Activated CD8-positive, alpha-beta memory T cell treated with anti-CD3 and anti-CD28 coated beads, Interleukin-2, amount 10 ng/mL, durations not matched to agents 7 days and 5 days (primary cell): ENCODE measurements around the gene NEGR1. TPM values are rescaled to one million over a fixed set of nuclear protein-coding genes. Genes with fewer than 3 reads are reported as not detected.

ENCODE experiments used
- ATAC-seq: fragments of 150-1000 bp; cut with Tn5 transposase; one replicate; pipeline ENCODE4 v1.10.0; 2021; ENCODE audit warnings: moderate library complexity
- CTCF ChIA-PET: fragments of 350-600 bp; sonication (Branson Sonifier 250); formaldehyde crosslinking; loops from one replicate; lab custom pipeline; 2021; ENCODE audit warnings: antibody characterized with exemption; lab: Charles Lee
- DNase-seq: peaks from one replicate; pipeline ENCODE4 v3.0.0-alpha.2; 2020
- H3K27ac Mint-ChIP-seq: one replicate; pipeline ENCODE4 v1.8.0; 2021; ENCODE audit warnings: mild to moderate bottlenecking, mixed read lengths
- H3K27me3 Mint-ChIP-seq: one replicate; pipeline ENCODE4 v1.8.0; 2021; ENCODE audit warnings: mixed read lengths
- H3K36me3 Mint-ChIP-seq: one replicate; pipeline ENCODE4 v1.8.0; 2021; ENCODE audit warnings: mild to moderate bottlenecking, mixed read lengths
- H3K4me1 Mint-ChIP-seq: one replicate; pipeline ENCODE4 v1.8.0; 2021; ENCODE audit warnings: mixed read lengths
- H3K4me3 Mint-ChIP-seq: one replicate; pipeline ENCODE4 v1.8.0; 2021; ENCODE audit warnings: mild to moderate bottlenecking, moderate library complexity, mixed read lengths
- H3K9me3 Mint-ChIP-seq: one replicate; pipeline ENCODE4 v1.8.0; 2022; ENCODE audit warnings: low read depth, mixed read lengths
- total RNA-seq, 2 experiments: library from RNA; stranded (reverse); gene quantifications; one replicate each; pipeline ENCODE4 v1.2.3, GENCODE V29; 2021

NEGR1 gene
- total RNA-seq, 2 experiments from 2014 or later: not detected

- no peak overlapping the region for H3K4me3 Mint-ChIP-seq
- CTCF ChIA-PET: no interaction called here
- ATAC-seq: no peak
- H3K27me3 Mint-ChIP-seq: no peaks in the 10 kb centered on the region
- no peak for DNase-seq
- no peak overlapping the region for H3K27ac Mint-ChIP-seq
- H3K9me3 Mint-ChIP-seq: no peaks in the 10 kb centered on the region
- H3K36me3 Mint-ChIP-seq: no peaks in the 10 kb centered on the region
- no peaks in the 10 kb centered on the region for H3K4me1 Mint-ChIP-seq
Observed at GRCh38 chr1:71586030-71586429, 696.3 kb downstream of the NEGR1 start.

GRCh38 chr1:71583756-71584155, 698.6 kb downstream of the NEGR1 start:
- Mint-ChIP-seq H3K4me3 (no peak overlapping the region), H3K36me3 (no peaks in the 10 kb centered on the region), H3K4me1 (no peaks in the 10 kb centered on the region), H3K27me3 (no peaks in the 10 kb centered on the region), H3K9me3 (no peaks in the 10 kb centered on the region), H3K27ac (no peak overlapping the region)
- ATAC-seq: no peak
- CTCF ChIA-PET: no interaction called here
- DNase-seq: no peak

- Mint-ChIP-seq H3K27ac (no peak overlapping the region), H3K27me3 (no peaks in the 10 kb centered on the region), H3K36me3 (no peaks in the 10 kb centered on the region), H3K4me3 (no peak overlapping the region), H3K4me1 (no peaks in the 10 kb centered on the region), H3K9me3 (peaks cover 4% of the 10 kb centered on the region)
- no peak for ATAC-seq
- CTCF ChIA-PET: no interaction called here
- no peak for DNase-seq
Observed at GRCh38 chr1:71582673-71583072, 699.7 kb downstream of the NEGR1 start.

DNA sequence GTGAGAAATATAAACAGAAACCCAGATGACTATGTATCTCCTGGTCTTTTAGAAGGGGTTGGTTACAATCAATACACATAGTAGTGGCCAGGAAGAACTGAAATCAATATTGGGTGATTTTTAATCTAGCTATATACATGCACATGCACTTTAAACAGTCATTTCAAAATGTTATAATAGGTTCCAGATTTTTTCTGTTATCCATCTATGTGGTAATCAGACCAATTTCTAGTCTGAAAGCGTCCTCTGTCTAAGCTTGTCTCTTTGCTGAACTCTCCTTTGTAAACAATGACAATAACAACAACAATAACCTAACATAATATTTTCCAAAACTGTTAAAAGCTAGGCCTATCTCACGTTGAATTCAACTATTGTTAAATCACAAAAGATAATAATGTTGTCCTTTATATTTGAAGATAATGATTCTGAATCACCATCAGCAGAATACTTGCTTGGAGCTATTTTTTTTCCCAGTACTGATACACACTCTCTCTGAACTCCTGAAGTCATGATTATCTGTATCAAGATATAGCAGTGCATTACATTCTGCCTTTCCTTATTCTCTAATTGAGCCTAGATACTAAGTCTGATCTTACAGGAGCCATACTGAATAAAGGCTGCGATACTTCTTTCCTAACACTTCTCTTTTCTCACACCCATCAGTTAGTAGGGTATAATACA, 704.7 kb downstream of the NEGR1 start:
- DNase-seq (no peak), ATAC-seq (no peak)
- Mint-ChIP-seq H3K4me3 (no peak overlapping the region), H3K9me3 (peaks cover 4% of the 10 kb centered on the region), H3K4me1 (no peaks in the 10 kb centered on the region), H3K27me3 (no peaks in the 10 kb centered on the region), H3K27ac (no peak overlapping the region), H3K36me3 (no peaks in the 10 kb centered on the region)
- CTCF ChIA-PET: no interaction called here

- Mint-ChIP-seq H3K36me3 (no peaks in the 10 kb centered on the region), H3K4me1 (no peaks in the 10 kb centered on the region), H3K27ac (no peak overlapping the region), H3K9me3 (peaks cover 2% of the 10 kb centered on the region), H3K27me3 (no peaks in the 10 kb centered on the region), H3K4me3 (no peak overlapping the region)
- DNase-seq: no peak
- ATAC-seq: no peak
- CTCF ChIA-PET: interaction anchor here (0.6 to 0.7 kb wide), 2 partner anchors 60 to 251 kb away, joined by 3 to 4 read pairs; no protein-coding TSS in a partner anchor
Observed at GRCh38 chr1:71572038-71572437, 710.3 kb downstream of the NEGR1 start.

- DNase-seq: no peak
- Mint-ChIP-seq H3K27me3 (no peaks in the 10 kb centered on the region), H3K9me3 (peaks cover 5% of the 10 kb centered on the region), H3K27ac (no peak overlapping the region), H3K4me1 (no peaks in the 10 kb centered on the region), H3K4me3 (no peak overlapping the region), H3K36me3 (no peaks in the 10 kb centered on the region)
- no peak for ATAC-seq
- CTCF ChIA-PET: no interaction called here
Observed at GRCh38 chr1:71566413-71566812, 715.9 kb downstream of the NEGR1 start.

DNA sequence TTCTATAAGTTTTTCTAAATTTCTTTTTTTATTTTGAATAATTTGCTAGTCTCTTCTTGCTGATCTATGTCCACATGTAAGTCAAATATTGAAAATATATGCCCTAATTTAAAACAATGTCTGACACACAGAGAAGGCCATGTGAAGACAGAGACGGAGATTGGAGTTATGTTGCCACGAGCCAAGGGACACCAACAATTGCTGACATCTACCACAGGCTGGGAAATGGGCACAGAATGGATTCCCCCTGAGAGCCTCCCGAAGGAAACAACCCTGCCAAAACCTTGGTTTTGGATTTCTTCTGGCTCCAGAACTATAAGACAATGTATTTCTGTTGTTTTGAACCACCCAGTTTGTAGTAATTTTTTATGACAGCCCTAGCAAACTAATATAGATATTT, 716.5 kb downstream of the NEGR1 start:
- Mint-ChIP-seq H3K36me3 (no peaks in the 10 kb centered on the region), H3K4me3 (no peak overlapping the region), H3K4me1 (no peaks in the 10 kb centered on the region), H3K27ac (no peak overlapping the region), H3K9me3 (peaks cover 5% of the 10 kb centered on the region), H3K27me3 (no peaks in the 10 kb centered on the region)
- CTCF ChIA-PET: no interaction called here
- DNase-seq (no peak), ATAC-seq (no peak)

DNA sequence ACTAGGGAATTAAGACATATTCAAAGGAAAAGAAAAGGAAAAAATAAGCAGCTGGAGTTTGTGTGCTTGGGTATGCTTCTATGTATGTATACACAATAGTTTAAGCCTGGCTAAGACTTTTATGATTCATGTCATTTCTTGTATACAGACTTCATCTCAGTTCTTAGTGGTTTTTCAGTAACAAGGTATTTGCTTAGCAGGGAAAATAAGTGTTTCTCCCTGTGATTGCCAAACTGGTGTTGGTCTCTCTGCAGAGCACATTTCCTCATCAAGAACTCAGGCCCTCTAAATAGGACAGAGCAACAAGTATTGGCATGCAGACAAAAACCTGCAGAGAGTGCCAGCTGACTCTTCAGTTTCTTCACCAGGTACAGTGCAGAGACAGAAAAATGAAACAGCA, 717.1 kb downstream of the NEGR1 start:
- H3K4me3 Mint-ChIP-seq: no peak overlapping the region
- DNase-seq: no peak
- H3K36me3 Mint-ChIP-seq: no peaks in the 10 kb centered on the region
- no peak overlapping the region for H3K27ac Mint-ChIP-seq
- H3K27me3 Mint-ChIP-seq: no peaks in the 10 kb centered on the region
- ATAC-seq: no peak
- peaks cover 5% of the 10 kb centered on the region for H3K9me3 Mint-ChIP-seq
- no peaks in the 10 kb centered on the region for H3K4me1 Mint-ChIP-seq
- CTCF ChIA-PET: no interaction called here

DNA sequence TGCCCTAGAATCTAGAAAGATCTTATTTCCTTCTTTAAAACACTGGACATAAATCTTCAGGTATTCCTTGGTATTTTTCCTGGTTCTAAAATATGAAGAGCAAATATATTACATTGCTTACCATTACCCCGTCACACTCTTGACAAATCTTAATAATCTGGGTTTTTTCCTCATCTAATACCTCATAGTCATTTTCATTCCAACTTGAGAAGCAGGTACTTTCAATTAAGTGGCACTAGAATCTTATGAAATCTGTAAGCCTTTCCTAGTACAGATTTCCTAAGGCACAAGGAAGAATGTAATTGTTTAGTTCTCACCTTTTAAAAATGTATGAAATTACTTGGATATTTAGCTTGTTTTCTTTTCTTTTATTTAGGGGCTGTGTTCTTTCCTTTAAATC, 720.0 kb downstream of the NEGR1 start:
- no peak overlapping the region for H3K4me3 Mint-ChIP-seq
- no peaks in the 10 kb centered on the region for H3K36me3 Mint-ChIP-seq
- no peak overlapping the region for H3K27ac Mint-ChIP-seq
- H3K9me3 Mint-ChIP-seq: peaks cover 4% of the 10 kb centered on the region
- no peak for DNase-seq
- ATAC-seq: no peak
- CTCF ChIA-PET: no interaction called here
- H3K4me1 Mint-ChIP-seq: no peaks in the 10 kb centered on the region
- H3K27me3 Mint-ChIP-seq: no peaks in the 10 kb centered on the region

DNA sequence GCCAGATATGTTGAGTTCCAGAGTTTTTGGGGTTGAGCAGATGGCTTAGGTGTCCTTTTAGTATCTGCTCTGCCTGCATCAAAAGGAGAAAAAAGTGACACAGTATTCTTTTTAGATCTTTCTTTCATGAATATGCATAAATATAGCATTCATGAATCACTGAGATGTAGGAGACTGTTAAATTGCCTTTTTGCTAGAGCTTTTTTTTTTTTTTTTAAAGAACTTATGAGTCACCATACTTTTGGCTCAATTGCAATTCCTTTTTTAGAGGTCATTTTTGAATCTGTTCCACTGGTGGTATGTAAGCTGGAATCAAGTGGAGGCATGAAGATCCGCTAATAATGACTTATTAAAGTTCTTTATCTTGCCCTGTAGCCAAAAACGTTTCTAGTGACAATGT, 720.6 kb downstream of the NEGR1 start:
- H3K4me1 Mint-ChIP-seq: no peaks in the 10 kb centered on the region
- DNase-seq: no peak
- ATAC-seq: no peak
- CTCF ChIA-PET: no interaction called here
- H3K27me3 Mint-ChIP-seq: no peaks in the 10 kb centered on the region
- no peak overlapping the region for H3K4me3 Mint-ChIP-seq
- H3K27ac Mint-ChIP-seq: no peak overlapping the region
- H3K36me3 Mint-ChIP-seq: no peaks in the 10 kb centered on the region
- H3K9me3 Mint-ChIP-seq: peaks cover 4% of the 10 kb centered on the region

- CTCF ChIA-PET: no interaction called here
- ATAC-seq: no peak
- H3K4me1 Mint-ChIP-seq: no peaks in the 10 kb centered on the region
Observed at GRCh38 chr1:71561206-71561605, 721.1 kb downstream of the NEGR1 start.

GRCh38 chr1:71559880-71560279, 722.5 kb downstream of the NEGR1 start:
- DNase-seq: no peak
- Mint-ChIP-seq H3K27me3 (no peaks in the 10 kb centered on the region), H3K4me3 (no peak overlapping the region), H3K27ac (no peak overlapping the region), H3K4me1 (no peaks in the 10 kb centered on the region), H3K9me3 (peaks cover 4% of the 10 kb centered on the region), H3K36me3 (no peaks in the 10 kb centered on the region)
- CTCF ChIA-PET: no interaction called here
- ATAC-seq: no peak

More at GRCh38 chr1:71561206-71561605, 721.1 kb downstream of the NEGR1 start:
- DNase-seq: no peak
- H3K4me3 Mint-ChIP-seq: no peak overlapping the region
- peaks cover 4% of the 10 kb centered on the region for H3K9me3 Mint-ChIP-seq
- no peak overlapping the region for H3K27ac Mint-ChIP-seq
- no peaks in the 10 kb centered on the region for H3K36me3 Mint-ChIP-seq
- H3K27me3 Mint-ChIP-seq: no peaks in the 10 kb centered on the region

GRCh38 chr1:71557138-71557537, 725.2 kb downstream of the NEGR1 start:
- Mint-ChIP-seq H3K27ac (no peak overlapping the region), H3K4me1 (no peaks in the 10 kb centered on the region), H3K36me3 (no peaks in the 10 kb centered on the region), H3K4me3 (no peak overlapping the region), H3K9me3 (peaks cover 2% of the 10 kb centered on the region), H3K27me3 (no peaks in the 10 kb centered on the region)
- CTCF ChIA-PET: no interaction called here
- DNase-seq (no peak), ATAC-seq (no peak)

GRCh38 chr1:71548398-71548890, 733.9 kb downstream of the NEGR1 start:
- Mint-ChIP-seq H3K4me3 (no peak overlapping the region), H3K27ac (no peak overlapping the region), H3K36me3 (no peaks in the 10 kb centered on the region), H3K27me3 (no peaks in the 10 kb centered on the region), H3K4me1 (no peaks in the 10 kb centered on the region), H3K9me3 (peaks cover 3% of the 10 kb centered on the region)
- DNase-seq: no peak
- CTCF ChIA-PET: no interaction called here
- no peak for ATAC-seq
